ENCODE results near the gene GCKR. TPM values are rescaled to one million over a fixed set of nuclear protein-coding genes. Genes with fewer than 3 reads are reported as not detected.

Gene GCKR
- not detected for total RNA-seq
- under 1 TPM in 7 of 8 donors, not detected in 1; 0.06 to 0.31 (median 0.15) TPM for polyA plus RNA-seq (ENCODE audit: insufficient read depth in 1 of 8, insufficient read length in 8 of 8, low replicate concordance in 1 of 8)
- long read RNA-seq, donor 1 = 0 reads
- long read RNA-seq, donor 2 = 0 reads
- long read RNA-seq, donor 3 = 0 reads
- long read RNA-seq, donor 4 = 0 reads
- long read RNA-seq, donor 5 = 0 reads
- long read RNA-seq, donor 6 = 0 reads
- long read RNA-seq, donor 7 = 0 reads
- long read RNA-seq, donor 8 = 0 reads
- long read RNA-seq, donor 9 = 0 reads
- long read RNA-seq, donor 10 = 0 reads
- long read RNA-seq, donor 11 = 0 reads

- Histone ChIP-seq H3K4me3 (ENCODE audit: low read length) (no peak within 1 kb of the TSS), H3K27ac (ENCODE audit: low read length) (no peak within 1 kb of the TSS), H3K4me1 (ENCODE audit: control insufficient read depth, insufficient read depth, low read length) (peaks cover 9% of the 10 kb centered on the region), H3K36me3 (ENCODE audit: control insufficient read depth, insufficient read depth, low read length) (peaks cover 2% of the 10 kb centered on the region), H3K9me3 (replicated peaks; ENCODE audit: control insufficient read depth, low read depth, low read length) (no peaks in the 10 kb centered on the region), H3K27me3 (ENCODE audit: control insufficient read depth, insufficient read depth, low read length) (peaks cover 26% of the 10 kb centered on the region)
- no peak for DNase-seq
- 72% methylated on average over 8 of the region's 12 CpGs for WGBS (ENCODE audit: insufficient coverage)
Observed at GRCh38 chr2:27496357-27497287, at the start of gene GCKR. TSS of gene GCKR (plus strand) at chr2:27496839. CDS start at chr2:27496905, 66 bp downstream.

DNA sequence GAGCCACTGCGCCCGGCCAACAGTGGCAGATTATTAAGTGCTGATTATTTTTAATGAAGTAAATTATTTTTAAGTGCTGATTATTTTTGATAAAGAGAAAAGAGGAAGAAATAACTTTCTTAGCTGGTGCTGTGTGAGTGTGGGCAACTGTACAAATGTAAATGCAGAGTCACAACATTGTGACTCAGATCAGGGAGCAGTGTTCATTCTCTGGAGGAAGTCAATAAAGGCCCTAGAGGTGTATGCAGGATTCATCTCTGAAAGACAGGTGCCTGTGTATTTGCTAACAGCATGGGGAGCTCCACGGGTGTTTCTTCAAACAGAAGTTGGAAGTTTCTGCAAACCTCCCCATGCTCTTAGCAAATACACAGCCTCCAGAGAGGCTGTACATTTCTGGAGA lies 48.3 kb upstream of the GCKR start:
- DNase-seq = no peak
- 63% methylated on average over 2 of the region's 3 CpGs for WGBS (ENCODE audit: insufficient coverage)
- Histone ChIP-seq H3K9me3 (replicated peaks; ENCODE audit: control insufficient read depth, low read depth, low read length) (no peaks in the 10 kb centered on the region), H3K4me3 (ENCODE audit: low read length) (no peak overlapping the region), H3K27me3 (ENCODE audit: control insufficient read depth, insufficient read depth, low read length) (no peaks in the 10 kb centered on the region), H3K27ac (ENCODE audit: low read length) (no peak overlapping the region), H3K4me1 (ENCODE audit: control insufficient read depth, insufficient read depth, low read length) (no peaks in the 10 kb centered on the region), H3K36me3 (ENCODE audit: control insufficient read depth, insufficient read depth, low read length) (peaks cover 58% of the 10 kb centered on the region)

- no peaks in the 10 kb centered on the region for H3K4me1 ChIP-seq (ENCODE audit: control insufficient read depth, insufficient read depth, low read length)
- H3K9me3 ChIP-seq (replicated peaks; ENCODE audit: control insufficient read depth, low read depth, low read length) = no peaks in the 10 kb centered on the region
- H3K27ac ChIP-seq (ENCODE audit: low read length) = no peak overlapping the region
- no peaks in the 10 kb centered on the region for H3K27me3 ChIP-seq (ENCODE audit: control insufficient read depth, insufficient read depth, low read length)
- no peak overlapping the region for H3K4me3 ChIP-seq (ENCODE audit: low read length)
- WGBS (ENCODE audit: insufficient coverage) = no CpG with 5 or more reads among the region's 1 CpG
- DNase-seq = no peak
- H3K36me3 ChIP-seq (ENCODE audit: control insufficient read depth, insufficient read depth, low read length) = peaks cover 69% of the 10 kb centered on the region
Observed at GRCh38 chr2:27451095-27451494, 45.5 kb upstream of the GCKR start.

- no peaks in the 10 kb centered on the region for H3K9me3 ChIP-seq (replicated peaks; ENCODE audit: control insufficient read depth, low read depth, low read length)
- H3K36me3 ChIP-seq (ENCODE audit: control insufficient read depth, insufficient read depth, low read length) = peaks cover 72% of the 10 kb centered on the region
- no peaks in the 10 kb centered on the region for H3K27me3 ChIP-seq (ENCODE audit: control insufficient read depth, insufficient read depth, low read length)
- no peak overlapping the region for H3K27ac ChIP-seq (ENCODE audit: low read length)
- DNase-seq = no peak
- H3K4me1 ChIP-seq (ENCODE audit: control insufficient read depth, insufficient read depth, low read length) = no peaks in the 10 kb centered on the region
- WGBS (ENCODE audit: insufficient coverage) = 92% methylated on average over 7 of the region's 7 CpGs
- no peak overlapping the region for H3K4me3 ChIP-seq (ENCODE audit: low read length)
Observed at GRCh38 chr2:27453968-27454367, 42.7 kb upstream of the GCKR start.

GRCh38 chr2:27461118-27461517 lies 35.5 kb upstream of the GCKR start:
- Histone ChIP-seq H3K27ac (ENCODE audit: low read length) (no peak overlapping the region), H3K4me3 (ENCODE audit: low read length) (no peak overlapping the region), H3K36me3 (ENCODE audit: control insufficient read depth, insufficient read depth, low read length) (peaks cover 54% of the 10 kb centered on the region), H3K4me1 (ENCODE audit: control insufficient read depth, insufficient read depth, low read length) (no peaks in the 10 kb centered on the region), H3K9me3 (replicated peaks; ENCODE audit: control insufficient read depth, low read depth, low read length) (no peaks in the 10 kb centered on the region), H3K27me3 (ENCODE audit: control insufficient read depth, insufficient read depth, low read length) (no peaks in the 10 kb centered on the region)
- no peak for DNase-seq
- 93% methylated on average over 6 of the region's 8 CpGs for WGBS (ENCODE audit: insufficient coverage)

DNA sequence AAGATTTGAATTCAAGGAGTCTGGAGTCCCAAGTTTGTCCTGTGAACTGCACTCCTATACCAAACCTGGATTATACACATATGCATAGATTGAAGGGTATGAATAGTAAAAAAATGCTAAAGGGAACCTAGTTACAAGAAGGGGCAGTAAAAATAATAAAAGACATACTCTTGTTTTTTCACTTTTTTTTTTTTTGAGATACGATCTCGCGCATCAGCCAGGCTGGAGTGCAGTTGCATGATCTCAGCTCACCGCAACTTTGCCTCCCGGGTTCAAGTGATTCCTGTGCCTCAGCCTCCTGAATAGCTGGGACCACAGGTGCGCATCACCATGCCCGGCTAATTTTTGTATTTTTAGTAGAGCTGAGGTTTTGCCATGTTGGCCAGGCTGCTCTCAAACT lies 32.2 kb upstream of the GCKR start:
- Histone ChIP-seq H3K36me3 (ENCODE audit: control insufficient read depth, insufficient read depth, low read length) (peaks cover 30% of the 10 kb centered on the region), H3K27ac (ENCODE audit: low read length) (no peak overlapping the region), H3K4me1 (ENCODE audit: control insufficient read depth, insufficient read depth, low read length) (no peaks in the 10 kb centered on the region), H3K27me3 (ENCODE audit: control insufficient read depth, insufficient read depth, low read length) (no peaks in the 10 kb centered on the region), H3K4me3 (ENCODE audit: low read length) (no peak overlapping the region), H3K9me3 (replicated peaks; ENCODE audit: control insufficient read depth, low read depth, low read length) (no peaks in the 10 kb centered on the region)
- no peak for DNase-seq
- 100% methylated on average over 5 of the region's 7 CpGs for WGBS (ENCODE audit: insufficient coverage)

GRCh38 chr2:27471961-27472360 lies 24.7 kb upstream of the GCKR start:
- H3K27ac ChIP-seq (ENCODE audit: low read length) = no peak overlapping the region
- DNase-seq = no peak
- peaks cover 27% of the 10 kb centered on the region for H3K36me3 ChIP-seq (ENCODE audit: control insufficient read depth, insufficient read depth, low read length)
- no peak overlapping the region for H3K4me3 ChIP-seq (ENCODE audit: low read length)
- no peaks in the 10 kb centered on the region for H3K4me1 ChIP-seq (ENCODE audit: control insufficient read depth, insufficient read depth, low read length)
- WGBS (ENCODE audit: insufficient coverage) = 87% methylated on average over 3 of the region's 5 CpGs
- H3K27me3 ChIP-seq (ENCODE audit: control insufficient read depth, insufficient read depth, low read length) = no peaks in the 10 kb centered on the region
- H3K9me3 ChIP-seq (replicated peaks; ENCODE audit: control insufficient read depth, low read depth, low read length) = no peaks in the 10 kb centered on the region

- H3K4me3 ChIP-seq (ENCODE audit: low read length) = no peak overlapping the region
- H3K9me3 ChIP-seq (replicated peaks; ENCODE audit: control insufficient read depth, low read depth, low read length) = no peaks in the 10 kb centered on the region
- peaks cover 7% of the 10 kb centered on the region for H3K4me1 ChIP-seq (ENCODE audit: control insufficient read depth, insufficient read depth, low read length)
- 57% methylated on average over 1 of the region's 3 CpGs for WGBS (ENCODE audit: insufficient coverage)
- no peak for DNase-seq
- no peaks in the 10 kb centered on the region for H3K27me3 ChIP-seq (ENCODE audit: control insufficient read depth, insufficient read depth, low read length)
- H3K27ac ChIP-seq (ENCODE audit: low read length) = no peak overlapping the region
- H3K36me3 ChIP-seq (ENCODE audit: control insufficient read depth, insufficient read depth, low read length) = peaks cover 28% of the 10 kb centered on the region
Observed at GRCh38 chr2:27485496-27485895, 11.1 kb upstream of the GCKR start.

DNA sequence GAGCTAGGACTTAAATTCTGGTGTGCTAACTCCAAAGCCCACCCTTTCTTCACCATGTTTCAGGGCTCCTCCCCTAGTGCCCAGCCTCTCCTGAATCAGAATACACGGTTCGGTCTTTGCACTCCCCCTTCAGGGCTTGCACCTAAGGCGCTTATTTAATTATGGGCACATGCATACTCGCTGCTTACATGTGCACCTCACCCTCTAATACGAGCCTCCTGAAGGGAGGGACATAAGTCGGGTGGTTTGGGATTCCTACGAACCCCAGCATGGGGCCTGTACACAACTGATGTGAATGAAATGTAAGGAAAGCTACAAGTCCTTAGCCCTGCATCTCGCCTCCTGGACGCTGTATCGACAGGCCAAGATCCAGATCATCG lies 7.5 kb upstream of the GCKR start:
- H3K36me3 ChIP-seq (ENCODE audit: control insufficient read depth, insufficient read depth, low read length) = peaks cover 9% of the 10 kb centered on the region
- peak overlapping the region; percentile 80 for H3K4me3 ChIP-seq (ENCODE audit: low read length)
- peaks cover 7% of the 10 kb centered on the region for H3K4me1 ChIP-seq (ENCODE audit: control insufficient read depth, insufficient read depth, low read length)
- H3K27me3 ChIP-seq (ENCODE audit: control insufficient read depth, insufficient read depth, low read length) = peaks cover under 1% of the 10 kb centered on the region
- no peaks in the 10 kb centered on the region for H3K9me3 ChIP-seq (replicated peaks; ENCODE audit: control insufficient read depth, low read depth, low read length)
- peak overlapping the region; percentile 66 for H3K27ac ChIP-seq (ENCODE audit: low read length)
- peak; percentile 36 for DNase-seq
- 0% methylated on average over 2 of the region's 11 CpGs for WGBS (ENCODE audit: insufficient coverage)
